Duodenal mucosa (tissue), 2 donors: ENCODE measurements around the gene TNFRSF1A.

Source experiments
- H3K27ac ChIP-seq: one replicate; pipeline ENCODE4 v1.7.0; 2013; ENCODE audit warnings: low read depth, low read length
- H3K27me3 ChIP-seq, 2 donors: one replicate each; pipeline ENCODE4 v1.7.0; 2013; ENCODE audit warnings: low read length in 2 of 2, control low read depth in 1 of 2; ENCODE audit not compliant: insufficient read depth in 2 of 2, control insufficient read depth in 1 of 2
- H3K36me3 ChIP-seq, 2 donors: one replicate each; pipeline ENCODE4 v1.7.0; 2013; ENCODE audit warnings: low read length in 2 of 2, control low read depth in 1 of 2; ENCODE audit not compliant: insufficient read depth in 2 of 2, control insufficient read depth in 1 of 2
- H3K4me1 ChIP-seq, 2 donors: one replicate each; pipeline ENCODE4 v1.7.0; 2013; ENCODE audit warnings: low read length in 2 of 2, control low read depth in 1 of 2; ENCODE audit not compliant: insufficient read depth in 2 of 2, control insufficient read depth in 1 of 2
- H3K4me3 ChIP-seq, 2 donors: one replicate each; pipeline ENCODE4 v1.7.0; 2013; ENCODE audit warnings: low read length in 2 of 2, low read depth in 1 of 2
- H3K9ac ChIP-seq, 2 donors: one replicate each; pipeline ENCODE4 v1.7.0; 2013; ENCODE audit warnings: low read length in 2 of 2, low read depth in 1 of 2
- H3K9me3 ChIP-seq, 2 donors: one replicate each; pipeline ENCODE4 v1.7.0; 2013; ENCODE audit warnings: low read length in 2 of 2, control low read depth in 1 of 2; ENCODE audit not compliant: control insufficient read depth in 1 of 2

Gene TNFRSF1A

DNA sequence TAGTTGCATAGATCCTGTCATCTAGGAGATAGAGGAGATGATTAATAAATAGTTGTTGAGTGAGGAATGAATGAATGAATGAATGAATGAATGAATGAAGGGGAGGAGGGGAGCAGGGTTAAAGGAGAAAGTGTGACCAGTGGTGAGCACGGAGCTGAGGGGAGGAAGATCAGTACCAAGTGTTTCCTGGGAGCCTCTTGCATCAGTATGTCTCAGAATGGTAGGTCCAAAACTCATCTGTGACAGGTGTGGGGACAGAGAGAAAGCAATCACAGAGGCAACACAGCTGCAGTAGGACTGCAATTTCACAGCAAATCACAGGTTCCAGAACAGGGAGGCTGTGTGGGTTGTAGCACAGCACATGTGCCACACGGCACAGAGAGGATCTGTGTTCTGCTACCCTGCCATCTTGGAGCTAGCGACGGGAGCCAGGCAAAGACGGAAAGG lies 14.5 kb upstream of the TNFRSF1A start:
- Histone ChIP-seq H3K27me3 (no peaks in the 10 kb centered on the region), H3K27ac (no peak overlapping the region), H3K4me1 (peaks cover 44 to 46% of the 10 kb centered on the region in 2 donors), H3K9ac (no peak overlapping the region), H3K9me3 (no peaks in the 10 kb centered on the region), H3K36me3 (no peaks in the 10 kb centered on the region), H3K4me3 (no peak overlapping the region)

DNA sequence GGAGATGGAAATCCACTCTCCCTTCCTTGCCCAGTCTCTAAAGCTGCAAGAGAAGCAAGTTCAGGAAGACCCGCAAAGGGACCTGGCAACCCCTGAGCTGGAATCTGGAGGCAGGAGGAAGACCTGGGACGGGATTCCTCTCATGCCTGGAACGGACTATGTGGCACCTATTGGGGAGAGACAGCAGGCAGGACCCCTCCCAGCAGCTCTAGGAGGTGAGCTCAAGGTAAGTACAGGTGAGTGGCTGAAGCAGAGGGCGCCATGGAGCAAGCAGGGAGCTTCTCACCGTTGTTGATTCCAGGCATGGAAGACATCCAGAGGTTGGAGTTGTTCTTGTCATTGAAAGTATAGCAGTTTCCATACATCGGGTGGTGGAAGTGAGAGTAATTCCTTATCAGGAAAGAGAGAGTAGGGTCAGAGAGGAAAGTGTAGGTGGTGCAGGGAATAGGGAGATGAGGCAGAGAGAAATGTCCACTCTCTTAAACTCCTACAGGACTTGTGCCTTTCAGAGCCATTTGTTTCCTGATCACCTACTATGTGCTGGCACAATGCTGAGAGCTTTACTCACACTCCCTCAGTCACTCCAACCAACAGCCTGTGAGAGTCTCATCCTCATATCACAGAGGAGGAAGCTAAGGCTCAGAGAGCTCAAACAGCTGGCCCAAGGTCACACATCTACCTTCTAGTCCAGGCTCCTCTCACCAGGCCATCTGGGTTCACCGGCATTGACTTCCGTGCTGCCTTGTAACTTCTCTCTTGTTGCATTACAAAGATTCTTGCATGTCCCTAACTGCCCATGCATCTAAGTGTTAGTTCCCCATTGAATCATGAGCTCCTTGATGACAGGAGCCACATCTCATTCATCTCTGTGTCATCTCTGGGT lies 13.9 kb upstream of the TNFRSF1A start:
- Histone ChIP-seq H3K4me3 (no peak overlapping the region), H3K9ac (no peak overlapping the region), H3K9me3 (no peaks in the 10 kb centered on the region), H3K27me3 (no peaks in the 10 kb centered on the region), H3K4me1 (peaks cover 37 to 40% of the 10 kb centered on the region in 2 donors), H3K27ac (no peak overlapping the region), H3K36me3 (no peaks in the 10 kb centered on the region)

DNA sequence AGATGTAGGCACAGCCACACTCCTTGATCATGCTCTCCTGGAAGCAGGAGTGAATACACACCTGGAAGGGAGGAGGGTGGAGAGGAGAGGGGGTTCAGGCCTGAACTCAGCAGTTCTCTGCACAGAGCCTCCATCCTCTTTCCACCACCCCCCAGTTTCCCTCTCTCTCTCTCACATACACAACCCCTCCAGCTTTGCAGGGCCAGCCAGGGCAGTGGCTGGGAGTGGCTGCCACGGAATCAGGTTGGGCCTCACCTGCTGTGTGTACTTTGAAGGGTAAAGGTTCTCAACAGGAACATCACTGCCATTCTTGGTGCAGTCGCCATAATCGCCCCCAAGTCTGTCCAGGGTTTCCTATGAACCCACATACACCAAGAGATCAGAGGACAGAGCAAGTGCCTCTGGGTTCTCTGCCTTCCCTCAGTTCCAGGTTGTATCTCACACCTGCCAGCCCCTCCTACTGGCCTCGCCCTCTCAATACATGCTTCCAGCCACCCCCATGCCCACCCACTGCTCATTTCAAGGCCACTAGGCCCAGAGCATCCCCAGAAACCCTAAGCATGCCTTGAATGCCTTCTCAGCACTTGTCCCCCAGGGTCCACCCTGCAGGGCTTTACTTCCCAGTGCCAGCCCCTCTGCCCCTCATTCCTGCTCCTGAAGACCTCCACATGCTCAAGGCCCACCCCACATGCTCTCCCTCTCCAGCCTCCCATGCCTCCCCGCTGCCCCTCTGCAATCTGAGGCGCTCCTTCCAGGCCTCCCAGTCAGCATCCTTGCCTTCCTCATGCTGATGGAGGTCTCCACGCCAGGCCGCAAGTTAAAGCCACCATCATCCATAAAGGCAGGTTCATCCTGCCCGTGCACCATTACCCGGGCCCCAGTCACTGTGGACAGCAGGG lies 12.9 kb upstream of the TNFRSF1A start:
- Histone ChIP-seq H3K27ac (no peak overlapping the region), H3K27me3 (no peaks in the 10 kb centered on the region), H3K9ac (peak overlapping the region in 1 of 2 donors; percentile 10)

DNA sequence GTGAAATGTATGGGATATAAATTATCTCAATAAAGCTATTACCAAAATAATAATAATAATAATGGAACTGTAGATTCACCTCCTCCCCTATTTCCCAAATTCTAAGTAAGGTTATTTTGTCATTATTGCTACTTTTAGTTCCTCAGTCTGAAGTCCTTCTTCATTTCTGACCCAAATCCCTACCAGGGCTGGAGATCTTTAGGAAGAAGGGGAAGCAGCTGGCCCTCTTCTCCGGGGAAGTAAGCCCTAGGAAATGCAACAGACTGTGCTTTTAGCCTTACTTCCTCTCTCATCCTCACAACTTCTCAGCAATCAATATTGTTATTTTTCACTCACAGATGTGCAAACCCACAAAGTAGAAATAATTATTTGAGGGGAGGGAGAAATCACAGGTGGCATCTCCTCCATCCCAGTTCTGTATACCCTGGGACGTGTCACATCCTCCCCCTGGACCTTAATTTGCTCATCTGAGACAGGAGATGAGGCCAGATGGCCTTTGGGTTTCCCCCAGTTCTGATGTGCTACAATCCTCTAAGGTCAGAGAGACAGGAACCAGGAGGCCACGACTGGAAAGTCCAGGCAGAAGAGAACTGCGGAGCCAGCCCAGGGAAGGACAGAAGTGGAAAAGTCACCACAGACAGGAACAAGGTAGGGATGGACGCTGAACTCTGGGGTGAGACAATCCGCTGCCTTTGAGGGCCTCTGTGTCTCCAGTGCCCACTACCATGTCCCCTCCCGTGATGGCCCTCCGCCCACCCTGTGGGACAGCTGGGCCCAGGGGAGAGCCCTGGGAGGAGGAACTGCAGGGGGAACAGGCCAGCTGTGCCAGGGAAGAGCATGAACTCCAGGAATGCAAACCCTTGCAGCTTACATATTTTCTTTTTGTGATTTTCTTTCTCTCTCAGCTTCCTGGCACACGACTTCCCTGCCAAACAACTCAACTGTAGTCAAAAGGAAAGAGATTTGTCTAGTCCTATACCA lies 10.6 kb upstream of the TNFRSF1A start:
- Histone ChIP-seq H3K27ac (no peak overlapping the region), H3K9me3 (no peaks in the 10 kb centered on the region), H3K4me1 (peaks cover 29 to 38% of the 10 kb centered on the region in 2 donors), H3K4me3 (no peak overlapping the region), H3K27me3 (no peaks in the 10 kb centered on the region), H3K9ac (no peak overlapping the region), H3K36me3 (no peaks in the 10 kb centered on the region)

More for the DNA sequence above, 12.9 kb upstream of the TNFRSF1A start:
- H3K4me1 ChIP-seq, result peaks cover 31 to 34% of the 10 kb centered on the region in 2 donors
- no peak overlapping the region for H3K4me3 ChIP-seq
- no peaks in the 10 kb centered on the region for H3K36me3 ChIP-seq
- no peaks in the 10 kb centered on the region for H3K9me3 ChIP-seq

DNA sequence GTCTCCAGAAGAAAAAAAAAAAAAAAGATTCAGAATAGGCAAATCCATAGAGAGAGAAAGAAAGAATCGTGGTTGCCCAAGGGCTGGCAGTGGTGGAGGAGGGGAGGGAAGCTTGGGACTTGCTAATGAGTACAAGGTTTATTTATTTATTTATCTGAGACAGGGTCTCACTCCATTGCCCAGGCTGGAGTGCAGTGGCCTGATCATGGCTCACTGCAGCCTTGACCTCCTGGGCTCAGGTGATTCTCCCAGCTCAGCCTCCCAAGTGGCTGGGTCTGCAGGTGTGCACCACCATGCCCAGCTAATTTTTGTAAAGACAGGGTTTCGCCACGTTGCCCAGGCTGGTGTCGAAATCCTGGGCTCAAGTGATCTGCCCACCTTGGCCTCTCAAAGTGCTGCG lies 9.7 kb upstream of the TNFRSF1A start:
- H3K4me3 ChIP-seq, result no peak overlapping the region
- H3K27ac ChIP-seq, result no peak overlapping the region
- H3K27me3 ChIP-seq, result no peaks in the 10 kb centered on the region
- no peaks in the 10 kb centered on the region for H3K36me3 ChIP-seq
- peaks cover 38 to 47% of the 10 kb centered on the region in 2 donors for H3K4me1 ChIP-seq
- H3K9ac ChIP-seq, result no peak overlapping the region
- no peaks in the 10 kb centered on the region for H3K9me3 ChIP-seq

DNA sequence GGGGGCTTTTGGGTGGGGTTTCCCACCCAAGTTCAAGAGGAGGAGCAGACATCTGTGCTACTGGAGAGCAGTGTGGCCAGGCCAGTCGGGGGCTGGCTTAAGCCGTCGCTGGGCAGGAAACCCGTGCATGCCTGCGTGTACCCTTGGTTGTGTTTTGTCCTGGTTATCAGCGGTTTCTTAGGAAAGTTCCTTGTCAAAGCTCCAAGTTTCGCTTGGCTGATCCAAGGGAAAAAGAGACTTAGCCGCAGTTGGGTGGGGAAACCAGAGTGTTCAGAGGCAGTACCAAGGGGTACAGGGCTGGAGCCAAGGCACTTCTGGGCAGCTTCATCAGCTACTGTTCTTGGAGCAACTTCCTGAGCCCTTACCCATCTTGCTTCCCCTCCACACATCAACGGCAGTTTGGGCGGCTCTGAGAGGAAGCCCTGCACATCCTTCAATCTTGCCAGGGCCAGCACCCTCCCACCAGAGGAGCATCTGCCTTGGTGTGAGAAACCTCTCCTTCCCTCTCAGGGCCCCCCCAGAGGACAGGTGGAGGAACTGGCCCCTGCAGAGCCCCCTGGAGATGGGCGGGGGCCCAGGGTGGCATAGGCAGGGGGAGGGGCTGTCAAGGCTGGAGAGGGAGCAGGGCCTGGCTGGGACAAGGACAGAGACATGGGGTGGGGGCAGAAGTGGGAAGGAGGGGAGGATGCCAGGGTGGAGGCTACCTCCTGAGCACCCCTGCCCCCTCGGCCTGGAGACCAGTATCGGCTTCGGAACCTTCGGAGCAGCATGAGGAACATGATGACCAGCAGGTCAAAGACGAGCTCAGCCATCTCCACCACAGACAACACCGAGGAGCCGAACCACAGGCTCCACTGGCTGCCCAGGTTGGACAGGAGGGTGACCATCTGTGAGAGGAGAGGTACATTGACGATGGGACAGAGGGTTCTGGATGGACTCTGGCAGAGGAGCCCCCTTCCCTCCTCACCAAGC lies 5.8 kb upstream of the TNFRSF1A start:
- Histone ChIP-seq H3K27me3 (no peaks in the 10 kb centered on the region), H3K4me1 (peaks cover 46 to 51% of the 10 kb centered on the region in 2 donors), H3K27ac (peak overlapping the region; percentile 59), H3K9ac (peak overlapping the region; percentile 52 to 60), H3K9me3 (no peaks in the 10 kb centered on the region), H3K36me3 (no peaks in the 10 kb centered on the region), H3K4me3 (peak overlapping the region in 1 of 2 donors; percentile 36)

DNA sequence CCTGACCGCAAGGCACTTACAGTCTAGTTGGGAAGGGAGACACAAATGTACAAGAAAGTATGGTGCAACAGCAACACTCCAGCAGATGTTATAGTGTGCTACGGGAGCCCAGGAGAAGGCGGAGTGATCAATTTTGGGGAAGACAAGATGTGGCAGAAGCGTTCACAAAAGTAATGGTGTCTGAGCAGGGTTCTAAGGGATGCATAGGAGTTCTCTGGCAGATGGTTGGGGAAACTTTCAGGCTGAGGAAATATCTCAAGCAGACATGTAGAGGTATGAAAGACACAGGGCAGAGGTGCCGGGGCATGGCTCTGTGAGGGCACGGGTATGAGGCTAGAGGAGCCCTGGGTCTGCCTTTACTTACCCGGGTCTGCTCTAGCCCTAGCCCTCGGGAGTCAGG lies 5.1 kb upstream of the TNFRSF1A start:
- Histone ChIP-seq H3K27me3 (no peaks in the 10 kb centered on the region), H3K9ac (peak overlapping the region; percentile 52 to 60), H3K36me3 (no peaks in the 10 kb centered on the region), H3K4me3 (no peak overlapping the region), H3K27ac (peak overlapping the region; percentile 59), H3K9me3 (no peaks in the 10 kb centered on the region), H3K4me1 (peaks cover 53% of the 10 kb centered on the region in 2 donors)

DNA sequence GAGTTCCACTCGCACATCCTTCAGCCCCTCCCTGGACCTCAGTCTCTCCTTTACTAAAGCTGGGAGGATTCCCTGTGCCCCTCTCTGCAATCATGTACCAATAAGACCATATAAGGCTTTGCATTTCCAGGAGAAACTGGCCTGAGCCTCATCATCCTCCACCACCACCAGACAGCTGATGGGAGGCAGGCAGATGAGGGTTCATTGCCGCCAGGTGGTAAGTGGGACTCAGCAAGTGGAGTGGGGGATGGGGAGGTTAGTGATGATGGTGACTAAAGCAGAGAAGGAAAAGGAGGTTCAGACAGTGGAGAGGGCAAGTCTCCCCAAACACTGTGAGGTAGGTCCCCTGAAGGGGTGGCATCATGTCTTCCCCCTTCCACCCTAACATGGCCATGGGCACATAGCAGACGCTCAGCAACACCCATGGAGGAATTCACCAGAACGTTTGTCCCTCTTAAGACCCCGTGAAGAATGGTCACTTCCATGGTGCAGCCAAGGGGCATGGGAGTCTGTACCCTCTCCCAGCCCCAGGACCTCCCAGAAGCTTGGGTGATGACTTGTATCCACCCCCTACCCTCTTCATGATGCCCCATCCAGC lies 4.5 kb upstream of the TNFRSF1A start:
- H3K27ac ChIP-seq, result peak overlapping the region; percentile 67
- H3K9ac ChIP-seq, result peak overlapping the region; percentile 65 to 69
- peak overlapping the region; percentile 18 to 32 for H3K4me3 ChIP-seq
- peaks cover 53% of the 10 kb centered on the region in 2 donors for H3K4me1 ChIP-seq
- no peaks in the 10 kb centered on the region for H3K36me3 ChIP-seq
- H3K27me3 ChIP-seq, result no peaks in the 10 kb centered on the region
- no peaks in the 10 kb centered on the region for H3K9me3 ChIP-seq
